Activated B cell treated with CpG ODN at 0.5 μM for 24 hours (primary cell): Measurements from ENCODE around the gene C22orf39. TPM values are rescaled to one million over a fixed set of nuclear protein-coding genes. Genes with fewer than 3 reads are reported as not detected.

ENCODE experiments used
- ATAC-seq: fragments of 200-7000 bp; cut with Tn5 transposase; one replicate; pipeline ENCODE4 v1.10.0; 2021; ENCODE audit warnings: low read depth, mild to moderate bottlenecking, moderate library complexity
- CTCF ChIA-PET: fragments of 350-600 bp; sonication (Branson Sonifier 250); formaldehyde crosslinking; loops from one replicate; lab custom pipeline; 2021; ENCODE audit warnings: antibody characterized with exemption; lab: Charles Lee
- POLR2A ChIA-PET: fragments of 350-600 bp; sonication (Branson Sonifier 250); formaldehyde crosslinking; loops from one replicate; lab custom pipeline; 2021; ENCODE audit warnings: antibody characterized with exemption; lab: Charles Lee
- DNase-seq: peaks from one replicate; pipeline ENCODE4 v3.0.0; 2022
- H3K27ac Mint-ChIP-seq: one replicate; pipeline ENCODE4 v1.8.0; 2020; ENCODE audit warnings: mixed read lengths
- H3K27me3 Mint-ChIP-seq: one replicate; pipeline ENCODE4 v1.8.0; 2021; ENCODE audit warnings: mixed read lengths
- H3K36me3 Mint-ChIP-seq: one replicate; pipeline ENCODE4 v1.8.0; 2021; ENCODE audit warnings: low read depth, mixed read lengths
- H3K4me1 Mint-ChIP-seq: one replicate; pipeline ENCODE4 v1.8.0; 2021; ENCODE audit warnings: mixed read lengths
- H3K4me3 Mint-ChIP-seq: one replicate; pipeline ENCODE4 v1.8.0; 2020; ENCODE audit warnings: mild to moderate bottlenecking, mixed read lengths
- H3K9me3 Mint-ChIP-seq: one replicate; pipeline ENCODE4 v1.8.0; 2020; ENCODE audit warnings: mixed read lengths
- CTCF ChIP-seq: fragments of 200-600 bp; IDR thresholded peaks from one replicate; pipeline ENCODE4 v1.8.0; 2022; ENCODE audit warnings: antibody characterized with exemption, mild to moderate bottlenecking
- intact Hi-C: fragments of 100-400 bp; cut with micrococcal nuclease; formaldehyde crosslinking; loops from one replicate; pipeline ENCODE4 v1.15.1; 2024
- total RNA-seq: library from RNA; stranded (reverse); gene quantifications from 2 replicates; pipeline ENCODE4 v1.2.3, GENCODE V29; 2022

The C22orf39 gene
- total RNA-seq, 1 donor from 2014 or later = 43.0 TPM

- Mint-ChIP-seq H3K36me3 (peaks cover 65% of the 10 kb centered on the region), H3K4me3 (no peak overlapping the region), H3K9me3 (no peaks in the 10 kb centered on the region), H3K4me1 (no peaks in the 10 kb centered on the region), H3K27ac (no peak overlapping the region), H3K27me3 (no peaks in the 10 kb centered on the region)
- CTCF ChIA-PET = no interaction called here
- no peak for ATAC-seq
- TF ChIP-seq CTCF = no peak
- POLR2A ChIA-PET = no interaction called here
- DNase-seq = no peak
- intact Hi-C loops = no loop called here
These were observed 12.5 kb upstream of the C22orf39 start for GRCh38 chr22:19460036-19460435.

GRCh38 chr22:19457828-19458428 lies 10.4 kb upstream of the C22orf39 start:
- CTCF ChIA-PET = no interaction called here
- ATAC-seq = no peak
- H3K9me3 Mint-ChIP-seq = no peaks in the 10 kb centered on the region
- no peak overlapping the region for H3K4me3 Mint-ChIP-seq
- POLR2A ChIA-PET = no interaction called here
- intact Hi-C loops = no loop called here
- H3K36me3 Mint-ChIP-seq = peaks cover 67% of the 10 kb centered on the region
- H3K4me1 Mint-ChIP-seq = no peaks in the 10 kb centered on the region
- no peaks in the 10 kb centered on the region for H3K27me3 Mint-ChIP-seq
- DNase-seq = no peak
- TF ChIP-seq CTCF = no peak
- no peak overlapping the region for H3K27ac Mint-ChIP-seq

- no peak overlapping the region for H3K4me3 Mint-ChIP-seq
- H3K4me1 Mint-ChIP-seq = no peaks in the 10 kb centered on the region
- H3K27ac Mint-ChIP-seq = no peak overlapping the region
- no peaks in the 10 kb centered on the region for H3K9me3 Mint-ChIP-seq
- H3K36me3 Mint-ChIP-seq = peaks cover 78% of the 10 kb centered on the region
- DNase-seq (no peak), ATAC-seq (no peak)
- intact Hi-C loops = no loop called here
- ChIA-PET POLR2A (no interaction called here), CTCF (no interaction called here)
- no peak for TF ChIP-seq CTCF
- H3K27me3 Mint-ChIP-seq = no peaks in the 10 kb centered on the region
These were observed 9.0 kb upstream of the C22orf39 start for GRCh38 chr22:19456541-19456940.

- DNase-seq (no peak), ATAC-seq (no peak)
- intact Hi-C loops = no loop called here
- H3K9me3 Mint-ChIP-seq = no peaks in the 10 kb centered on the region
- H3K4me3 Mint-ChIP-seq = no peak overlapping the region
- peaks cover 75% of the 10 kb centered on the region for H3K36me3 Mint-ChIP-seq
- no peaks in the 10 kb centered on the region for H3K4me1 Mint-ChIP-seq
- CTCF ChIA-PET = no interaction called here
- no peak for TF ChIP-seq CTCF
- no peaks in the 10 kb centered on the region for H3K27me3 Mint-ChIP-seq
- POLR2A ChIA-PET = no interaction called here
- H3K27ac Mint-ChIP-seq = no peak overlapping the region
These were observed 8.3 kb upstream of the C22orf39 start for GRCh38 chr22:19455585-19456370.

GRCh38 chr22:19455033-19455432 lies 7.5 kb upstream of the C22orf39 start:
- no peak for TF ChIP-seq CTCF
- POLR2A ChIA-PET = no interaction called here
- DNase-seq (no peak), ATAC-seq (no peak)
- CTCF ChIA-PET = no interaction called here
- peaks cover 75% of the 10 kb centered on the region for H3K36me3 Mint-ChIP-seq
- H3K9me3 Mint-ChIP-seq = no peaks in the 10 kb centered on the region
- H3K27me3 Mint-ChIP-seq = no peaks in the 10 kb centered on the region
- intact Hi-C loops = no loop called here
- no peak overlapping the region for H3K4me3 Mint-ChIP-seq
- H3K27ac Mint-ChIP-seq = no peak overlapping the region
- no peaks in the 10 kb centered on the region for H3K4me1 Mint-ChIP-seq
